Muscle layer of colon (tissue), 2 donors: ENCODE results near the gene LYSMD1.

Experiments used
- H3K27ac ChIP-seq: one replicate; pipeline ENCODE4 v1.7.0; 2013; ENCODE audit warnings: low read depth, mild to moderate bottlenecking, low read length, moderate library complexity
- H3K27me3 ChIP-seq, 2 donors: one replicate each; pipeline ENCODE4 v1.7.0; 2013; ENCODE audit warnings: low read length in 2 of 2, mild to moderate bottlenecking in 2 of 2; ENCODE audit not compliant: insufficient read depth in 2 of 2, control insufficient read depth in 1 of 2
- H3K36me3 ChIP-seq: one replicate; pipeline ENCODE4 v1.7.0; 2013; ENCODE audit warnings: mild to moderate bottlenecking, low read length; ENCODE audit not compliant: insufficient read depth
- H3K4me1 ChIP-seq: one replicate; pipeline ENCODE4 v1.7.0; 2013; ENCODE audit warnings: mild to moderate bottlenecking, low read length; ENCODE audit not compliant: insufficient read depth
- H3K4me3 ChIP-seq, 2 donors: one replicate each; pipeline ENCODE4 v1.7.0; 2013; ENCODE audit warnings: low read length in 2 of 2, low read depth in 1 of 2, mild to moderate bottlenecking in 1 of 2, moderate library complexity in 1 of 2
- H3K9ac ChIP-seq: one replicate; pipeline ENCODE4 v1.7.0; 2013; ENCODE audit warnings: low read length
- H3K9me3 ChIP-seq: one replicate; pipeline ENCODE4 v1.7.0; 2013; ENCODE audit warnings: mild to moderate bottlenecking, low read length
- donor health status: abdominal sarcoma.
- donor health status: Adenocarcinoma of cecum.

LYSMD1 gene

DNA sequence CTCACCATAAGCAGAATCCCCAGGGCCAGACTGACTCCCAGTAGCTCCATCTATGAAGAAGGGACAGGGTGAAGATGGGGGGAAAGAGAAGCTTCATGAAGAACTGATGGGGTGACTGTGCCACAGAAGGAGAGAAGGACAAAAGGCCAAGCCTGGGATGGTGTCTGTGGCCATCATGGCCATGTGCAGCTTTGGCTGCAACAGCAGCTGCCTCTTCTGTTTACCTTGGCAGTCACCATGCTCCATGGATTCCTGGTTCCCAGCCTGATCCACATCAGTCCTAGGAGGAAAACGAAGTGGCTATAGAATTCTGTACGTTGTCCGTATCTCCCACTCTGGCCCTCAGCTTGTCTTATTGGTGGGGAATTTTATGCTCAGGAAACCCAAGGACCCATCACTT lies 31.3 kb downstream of the LYSMD1 start:
- Histone ChIP-seq H3K27ac (no peak overlapping the region), H3K9me3 (no peaks in the 10 kb centered on the region), H3K36me3 (peaks cover 7% of the 10 kb centered on the region), H3K4me1 (peaks cover 8% of the 10 kb centered on the region), H3K4me3 (no peak overlapping the region), H3K9ac (no peak overlapping the region), H3K27me3 (no peaks in the 10 kb centered on the region)

DNA sequence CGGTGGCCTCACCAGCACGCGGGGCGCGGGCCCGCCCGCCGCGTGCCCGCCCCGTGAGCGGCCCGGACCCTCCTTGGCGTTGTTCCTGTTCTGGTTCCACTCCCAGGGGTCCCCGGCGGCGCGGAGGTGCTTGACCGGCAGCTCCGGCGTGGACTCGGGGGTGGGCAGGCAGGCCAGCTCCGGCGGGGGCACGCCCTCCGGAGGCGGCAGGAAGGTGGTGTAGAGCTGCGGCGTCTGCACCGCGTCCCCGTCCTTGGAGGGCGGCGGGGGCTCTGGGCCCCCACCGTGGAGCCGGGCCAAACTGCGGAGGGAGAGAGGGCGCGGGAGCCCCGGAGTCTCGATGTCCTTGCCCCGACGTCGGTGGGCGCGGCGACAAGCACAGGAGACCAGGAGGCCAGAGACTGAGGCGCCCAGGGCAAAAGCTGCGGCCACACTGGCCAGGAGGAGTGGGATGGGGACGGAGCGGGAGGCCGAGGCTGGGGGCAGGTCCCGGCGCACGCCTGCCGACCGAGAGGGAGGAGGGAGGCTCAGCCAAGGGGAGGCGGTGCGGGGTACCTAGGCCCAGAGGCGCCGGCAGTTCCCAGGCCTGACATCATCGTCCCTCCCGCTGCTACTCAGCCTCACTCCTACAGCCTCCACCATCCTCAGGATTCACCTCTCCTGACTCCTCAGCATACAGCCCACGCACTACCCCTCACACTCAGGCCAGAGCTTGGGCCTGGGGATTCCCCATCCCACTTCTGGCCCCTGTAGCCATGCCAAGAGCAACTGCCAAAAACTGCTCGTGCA lies 32.5 kb downstream of the LYSMD1 start:
- no peaks in the 10 kb centered on the region for H3K9me3 ChIP-seq
- no peak overlapping the region for H3K9ac ChIP-seq
- H3K4me3 ChIP-seq: no peak overlapping the region
- peaks cover 8% of the 10 kb centered on the region for H3K4me1 ChIP-seq
- peaks cover 7% of the 10 kb centered on the region for H3K36me3 ChIP-seq
- no peaks in the 10 kb centered on the region for H3K27me3 ChIP-seq
- no peak overlapping the region for H3K27ac ChIP-seq

DNA sequence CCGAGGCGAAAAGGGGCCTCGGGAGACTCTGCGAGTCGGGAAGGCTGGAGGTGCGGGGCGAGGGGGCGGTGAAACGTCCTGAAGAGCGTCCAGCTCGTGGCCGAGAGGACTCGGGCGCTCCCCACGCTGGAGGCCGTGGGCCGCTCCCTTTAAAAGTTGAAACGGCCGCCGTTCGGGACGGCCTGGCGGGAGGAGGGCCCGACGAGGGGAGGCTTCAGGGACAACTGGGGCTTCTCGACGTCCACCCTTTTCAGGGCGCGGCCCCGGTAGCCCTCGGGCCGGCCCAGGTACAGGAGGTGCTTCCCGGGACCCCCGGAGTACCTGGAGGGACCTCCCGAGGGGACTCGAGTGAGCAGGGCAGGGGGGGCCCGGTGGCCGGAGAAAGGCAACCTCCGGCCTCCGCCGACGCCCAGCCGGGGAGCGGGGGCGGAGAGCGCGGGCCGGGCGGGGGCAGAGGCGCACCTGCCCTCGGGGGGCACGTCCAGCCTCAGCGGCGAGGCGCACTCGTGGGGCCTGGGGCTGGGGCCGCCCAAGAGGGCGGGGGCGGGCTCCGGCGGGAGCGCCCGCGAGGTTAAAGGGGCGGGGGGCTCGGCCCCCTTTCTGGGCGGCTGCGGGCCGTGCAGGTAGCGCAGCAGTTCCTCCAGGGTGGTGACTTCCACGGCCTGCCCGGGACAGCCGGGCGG lies 33.2 kb downstream of the LYSMD1 start:
- no peak overlapping the region for H3K27ac ChIP-seq
- peaks cover 7% of the 10 kb centered on the region for H3K36me3 ChIP-seq
- peak overlapping the region; percentile 35 to 70 for H3K4me3 ChIP-seq
- H3K4me1 ChIP-seq: peaks cover 8% of the 10 kb centered on the region
- no peaks in the 10 kb centered on the region for H3K27me3 ChIP-seq
- H3K9ac ChIP-seq: peak overlapping the region; percentile 63
- H3K9me3 ChIP-seq: no peaks in the 10 kb centered on the region

DNA sequence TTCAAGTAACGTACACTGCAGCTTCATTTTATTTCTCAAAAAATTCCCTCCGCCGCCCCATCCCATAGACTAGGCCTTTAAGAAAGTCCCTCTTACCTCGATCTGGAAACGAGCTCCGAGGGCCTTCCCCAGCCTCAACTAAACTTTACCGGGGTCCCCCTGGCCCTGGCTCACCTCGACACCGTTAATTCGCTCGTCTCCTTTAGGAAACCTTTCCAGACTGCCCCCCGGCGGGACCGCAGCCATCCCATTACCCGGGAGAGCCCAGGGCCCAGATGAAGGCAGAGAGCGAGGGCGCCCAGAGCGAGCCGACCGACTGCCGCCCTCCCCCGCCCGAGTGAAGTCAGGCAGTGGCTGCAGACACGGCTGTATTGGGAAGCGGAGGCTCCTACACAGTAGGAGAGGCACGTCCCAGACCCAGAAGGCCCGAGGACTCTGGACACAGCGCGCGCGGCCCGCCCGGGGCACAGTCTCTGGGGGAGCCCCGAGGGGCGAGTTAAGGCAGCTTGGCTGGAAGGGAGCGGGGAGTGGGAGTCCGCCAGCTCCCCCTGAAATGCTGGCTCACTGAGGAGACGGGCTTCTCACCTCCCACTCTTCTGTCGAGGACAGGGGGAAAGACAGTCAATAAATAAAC lies 33.9 kb downstream of the LYSMD1 start:
- H3K27me3 ChIP-seq: no peaks in the 10 kb centered on the region
- H3K4me3 ChIP-seq: peak overlapping the region; percentile 35 to 70
- H3K4me1 ChIP-seq: peaks cover 8% of the 10 kb centered on the region
- H3K9ac ChIP-seq: peak overlapping the region; percentile 63
- no peaks in the 10 kb centered on the region for H3K9me3 ChIP-seq
- H3K36me3 ChIP-seq: peaks cover 6% of the 10 kb centered on the region
- peak overlapping the region; percentile 28 for H3K27ac ChIP-seq

DNA sequence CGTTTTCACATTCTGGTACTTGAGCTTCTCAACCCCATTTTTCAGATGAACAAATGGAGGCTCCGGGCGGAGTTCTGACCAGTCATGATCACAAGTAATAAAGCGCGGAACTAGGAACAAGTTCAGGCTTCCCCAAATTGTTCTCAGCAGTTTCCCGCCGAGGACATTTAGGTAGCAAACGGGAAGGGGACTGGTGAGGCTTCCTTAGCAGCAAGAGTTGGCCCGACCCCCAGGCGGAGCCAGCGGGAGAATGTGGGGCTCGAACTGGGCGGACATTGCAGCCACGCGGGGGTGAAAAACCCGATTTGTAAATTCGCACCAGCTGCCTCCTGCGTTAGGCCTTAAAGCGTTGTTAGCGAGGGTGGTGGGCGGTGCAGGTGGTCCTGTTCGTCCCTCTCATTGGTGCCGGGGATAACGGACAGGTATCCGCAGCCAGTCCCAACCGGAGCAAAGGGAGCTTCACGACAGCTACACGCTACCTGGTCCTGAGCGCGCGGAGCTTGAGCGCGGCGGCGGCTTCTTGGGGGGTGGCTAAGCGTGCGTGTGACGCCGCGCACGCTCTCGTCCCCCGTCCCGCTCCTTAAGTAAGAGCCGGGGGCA lies 34.6 kb downstream of the LYSMD1 start:
- Histone ChIP-seq H3K9ac (peak overlapping the region; percentile 63), H3K36me3 (peaks cover 2% of the 10 kb centered on the region), H3K4me1 (peaks cover 8% of the 10 kb centered on the region), H3K27ac (peak overlapping the region; percentile 28), H3K9me3 (no peaks in the 10 kb centered on the region), H3K4me3 (peak overlapping the region; percentile 35 to 70), H3K27me3 (no peaks in the 10 kb centered on the region)

DNA sequence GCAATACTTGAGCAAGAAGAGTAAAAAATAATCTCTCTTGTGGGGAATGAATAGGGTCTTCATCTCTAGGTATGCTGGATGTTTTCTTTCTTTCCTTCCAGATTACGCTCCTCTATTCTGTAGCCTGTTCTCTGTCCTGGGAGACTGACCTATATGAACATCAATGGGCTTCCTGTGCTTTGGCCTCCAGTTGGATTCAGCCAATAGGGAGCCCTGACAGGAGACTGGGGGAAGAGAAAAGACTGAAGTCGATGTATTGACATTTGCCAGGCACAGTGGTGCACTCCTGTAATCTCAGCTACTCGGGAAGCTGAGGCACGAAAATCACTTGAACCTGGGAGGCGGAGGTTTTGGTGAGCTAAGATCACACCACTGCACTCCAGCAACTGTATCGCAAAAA lies 36.9 kb downstream of the LYSMD1 start:
- peaks cover 6% of the 10 kb centered on the region for H3K36me3 ChIP-seq
- H3K4me1 ChIP-seq: peaks cover 8% of the 10 kb centered on the region
- H3K27ac ChIP-seq: no peak overlapping the region

DNA sequence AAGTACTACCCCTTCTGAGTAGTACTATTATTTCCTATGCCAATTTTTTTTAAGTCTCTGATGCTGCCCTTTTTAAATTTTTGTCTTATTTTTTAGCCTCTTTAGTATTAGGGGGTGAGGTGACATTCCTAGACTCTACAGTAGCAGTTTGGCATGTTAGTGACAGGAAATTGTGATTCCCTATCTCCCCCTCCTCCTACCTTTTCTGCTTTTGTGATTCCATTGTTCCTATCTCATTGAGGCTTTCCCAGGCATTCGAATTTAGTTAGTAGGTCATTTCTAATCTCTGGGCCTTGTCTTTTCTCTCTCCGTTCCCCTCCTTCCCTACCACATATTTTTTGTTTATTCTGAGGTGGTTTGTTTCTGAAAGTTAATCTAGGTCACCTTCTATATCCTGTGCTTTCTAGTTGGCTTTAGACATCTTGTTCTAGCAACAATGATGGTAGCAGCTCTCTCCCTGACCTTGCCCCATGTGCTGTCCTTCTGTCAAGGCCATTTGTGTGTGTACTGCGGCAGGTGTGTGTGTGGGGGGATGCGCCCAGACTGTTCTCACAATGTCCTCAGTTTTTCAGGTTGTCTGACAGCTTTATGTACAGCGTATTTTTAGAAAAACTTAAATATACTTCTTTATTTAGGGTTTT lies 40.8 kb downstream of the LYSMD1 start:
- Histone ChIP-seq H3K9me3 (no peaks in the 10 kb centered on the region), H3K27me3 (no peaks in the 10 kb centered on the region), H3K4me3 (no peak overlapping the region), H3K4me1 (no peaks in the 10 kb centered on the region), H3K9ac (no peak overlapping the region), H3K27ac (no peak overlapping the region), H3K36me3 (peaks cover 6% of the 10 kb centered on the region)

More for the DNA sequence above, 36.9 kb downstream of the LYSMD1 start:
- Histone ChIP-seq H3K4me3 (no peak overlapping the region), H3K27me3 (no peaks in the 10 kb centered on the region), H3K9me3 (no peaks in the 10 kb centered on the region), H3K9ac (no peak overlapping the region)

DNA sequence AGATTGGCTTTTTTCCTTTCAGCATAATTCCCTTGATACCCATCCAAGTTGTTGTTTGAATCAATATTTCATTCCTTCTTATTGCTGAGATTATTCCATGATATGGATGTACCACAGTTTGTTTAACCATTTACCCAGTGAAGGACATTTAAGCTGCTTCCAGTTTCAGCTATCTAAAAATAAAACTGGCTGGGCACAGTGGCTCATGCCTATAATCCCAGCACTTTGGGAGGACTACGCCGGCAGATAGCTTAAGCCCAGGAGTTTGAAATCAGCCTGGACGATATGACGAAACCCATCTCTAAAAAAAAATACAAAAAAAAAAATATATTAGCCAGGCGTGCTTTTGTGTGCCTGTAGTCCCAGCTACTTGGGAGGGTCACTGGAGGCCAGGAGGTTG lies 51.8 kb downstream of the LYSMD1 start:
- Histone ChIP-seq H3K27me3 (no peaks in the 10 kb centered on the region), H3K9me3 (no peaks in the 10 kb centered on the region), H3K9ac (no peak overlapping the region), H3K4me1 (no peaks in the 10 kb centered on the region), H3K36me3 (peaks cover 11% of the 10 kb centered on the region), H3K27ac (no peak overlapping the region), H3K4me3 (no peak overlapping the region)
